D721Med (cell line): ENCODE data around the gene CPE.

Source experiments
- DNase-seq: peaks from one replicate; pipeline ENCODE4 v3.0.0; 2011; ENCODE audit warnings: low spot score; ENCODE audit not compliant: insufficient read length
- FAIRE-seq: peaks from 2 replicates; lab custom pipeline; 2011; peaks lifted over from hg19 to GRCh38; lab: Jason Lieb, UNC
- TF ChIP-seq, protein P1 (sequence below): IDR thresholded peaks from 2 replicates; pipeline ENCODE4 v1.5.1; 2012; ENCODE audit warnings: mild to moderate bottlenecking, control low read depth; ENCODE audit not compliant: insufficient read depth; ENCODE audit errors: missing control alignments

Gene CPE

DNA sequence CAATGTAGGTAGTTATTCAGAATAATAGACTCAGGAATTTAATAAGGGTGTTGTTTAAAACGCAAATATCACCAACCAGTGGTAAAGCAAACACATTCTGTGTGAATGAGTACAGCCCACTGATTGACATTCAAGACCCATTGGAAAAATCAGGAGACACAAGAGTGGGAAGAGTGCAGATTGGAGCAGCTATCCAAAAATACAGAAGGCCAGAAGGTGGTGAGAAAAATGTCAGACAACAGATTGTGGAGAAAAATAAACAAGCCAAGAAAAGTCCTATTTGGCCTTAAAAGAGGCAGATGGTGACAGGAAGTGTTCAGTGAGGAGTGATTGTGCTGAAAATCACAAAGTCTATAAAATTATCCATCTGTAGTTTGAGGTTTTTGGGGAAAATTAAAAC is 39.3 kb downstream of the CPE start:
- DNase-seq, result no peak
- TF ChIP-seq, protein P1, sequence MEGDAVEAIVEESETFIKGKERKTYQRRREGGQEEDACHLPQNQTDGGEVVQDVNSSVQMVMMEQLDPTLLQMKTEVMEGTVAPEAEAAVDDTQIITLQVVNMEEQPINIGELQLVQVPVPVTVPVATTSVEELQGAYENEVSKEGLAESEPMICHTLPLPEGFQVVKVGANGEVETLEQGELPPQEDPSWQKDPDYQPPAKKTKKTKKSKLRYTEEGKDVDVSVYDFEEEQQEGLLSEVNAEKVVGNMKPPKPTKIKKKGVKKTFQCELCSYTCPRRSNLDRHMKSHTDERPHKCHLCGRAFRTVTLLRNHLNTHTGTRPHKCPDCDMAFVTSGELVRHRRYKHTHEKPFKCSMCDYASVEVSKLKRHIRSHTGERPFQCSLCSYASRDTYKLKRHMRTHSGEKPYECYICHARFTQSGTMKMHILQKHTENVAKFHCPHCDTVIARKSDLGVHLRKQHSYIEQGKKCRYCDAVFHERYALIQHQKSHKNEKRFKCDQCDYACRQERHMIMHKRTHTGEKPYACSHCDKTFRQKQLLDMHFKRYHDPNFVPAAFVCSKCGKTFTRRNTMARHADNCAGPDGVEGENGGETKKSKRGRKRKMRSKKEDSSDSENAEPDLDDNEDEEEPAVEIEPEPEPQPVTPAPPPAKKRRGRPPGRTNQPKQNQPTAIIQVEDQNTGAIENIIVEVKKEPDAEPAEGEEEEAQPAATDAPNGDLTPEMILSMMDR, result no peak
- FAIRE-seq, result no peak

DNA sequence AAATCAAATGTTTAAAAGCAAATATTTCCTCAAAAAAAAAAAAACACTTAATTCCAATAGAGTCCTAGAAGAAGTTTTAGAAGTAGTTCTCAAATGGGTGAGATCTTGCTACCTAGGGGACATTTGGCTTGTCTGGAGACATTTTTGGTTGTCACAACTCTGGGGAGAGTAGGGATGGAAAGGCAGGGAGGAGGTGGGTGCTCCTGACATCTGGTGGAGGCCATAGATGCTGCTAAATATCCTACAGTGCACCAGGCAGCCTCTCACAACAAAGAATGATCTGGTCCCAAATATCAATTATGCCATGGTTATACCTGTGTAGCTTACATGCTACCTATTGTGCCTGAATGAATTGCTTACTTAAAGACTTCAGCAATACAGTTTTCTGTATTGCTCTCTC is 46.8 kb downstream of the CPE start:
- TF ChIP-seq, protein P1, result no peak
- DNase-seq (no peak), FAIRE-seq (no peak)

DNA sequence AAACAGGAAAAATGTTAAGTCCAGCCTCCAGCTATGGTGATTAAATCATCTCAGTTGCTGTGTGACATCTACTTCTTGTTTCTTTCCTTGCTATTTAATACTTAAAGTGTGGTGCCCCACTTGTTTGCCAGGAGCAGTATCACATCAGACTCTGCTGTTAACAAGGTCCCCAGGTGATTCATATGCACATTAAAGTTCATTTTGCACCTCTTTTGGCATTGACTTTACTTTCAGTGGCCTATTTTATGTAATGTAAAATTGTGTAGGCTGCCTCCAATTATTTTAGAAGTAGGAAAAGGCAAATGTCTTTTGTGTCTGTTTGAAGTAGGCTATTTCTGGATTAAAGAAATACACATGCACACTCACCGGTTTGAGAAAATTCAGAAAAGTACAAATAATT is 47.5 kb downstream of the CPE start:
- DNase-seq (no peak), FAIRE-seq (no peak)
- TF ChIP-seq, protein P1, result no peak

DNA sequence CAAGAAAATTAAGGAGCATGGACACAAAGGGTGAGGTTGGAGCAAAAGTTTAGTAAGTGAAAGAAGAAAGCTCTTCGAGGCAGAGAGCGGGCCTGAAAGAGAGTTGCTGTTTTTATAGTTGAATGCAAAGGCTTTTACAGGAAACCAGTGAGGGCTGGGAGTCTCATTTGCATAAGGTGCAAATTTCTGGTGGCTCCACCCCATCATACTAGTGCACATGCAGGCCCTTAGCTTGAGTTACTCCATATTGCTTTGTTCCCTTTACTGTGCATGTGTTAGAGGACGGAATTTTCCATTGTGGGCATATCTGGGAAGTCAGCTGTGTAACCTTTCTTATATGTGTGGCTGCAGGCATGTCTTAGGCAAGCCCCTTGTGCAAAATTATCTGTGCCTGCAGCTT is 48.0 kb downstream of the CPE start:
- FAIRE-seq, result no peak
- TF ChIP-seq, protein P1, result no peak
- DNase-seq, result no peak

DNA sequence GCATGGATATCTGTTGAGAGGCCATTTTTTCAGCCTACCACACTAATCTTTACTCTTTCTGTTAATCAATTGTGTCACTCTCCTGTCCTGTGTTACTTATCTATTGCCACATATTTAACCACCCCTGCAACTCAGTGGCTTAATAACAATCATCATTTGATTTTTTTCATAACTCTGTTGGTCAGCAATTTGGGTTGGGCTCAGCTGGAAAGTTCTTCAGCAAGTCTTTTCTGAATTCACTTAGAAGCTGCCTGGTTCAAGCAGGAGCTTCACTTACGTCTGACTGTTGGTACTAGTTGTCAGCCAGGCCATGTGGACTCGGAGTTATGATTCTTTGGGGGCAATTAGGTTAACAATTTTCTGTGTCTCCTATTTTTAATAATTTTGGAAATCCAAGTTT is 50.1 kb downstream of the CPE start:
- DNase-seq (no peak), FAIRE-seq (peak; percentile 29)
- TF ChIP-seq, protein P1, result no peak

DNA sequence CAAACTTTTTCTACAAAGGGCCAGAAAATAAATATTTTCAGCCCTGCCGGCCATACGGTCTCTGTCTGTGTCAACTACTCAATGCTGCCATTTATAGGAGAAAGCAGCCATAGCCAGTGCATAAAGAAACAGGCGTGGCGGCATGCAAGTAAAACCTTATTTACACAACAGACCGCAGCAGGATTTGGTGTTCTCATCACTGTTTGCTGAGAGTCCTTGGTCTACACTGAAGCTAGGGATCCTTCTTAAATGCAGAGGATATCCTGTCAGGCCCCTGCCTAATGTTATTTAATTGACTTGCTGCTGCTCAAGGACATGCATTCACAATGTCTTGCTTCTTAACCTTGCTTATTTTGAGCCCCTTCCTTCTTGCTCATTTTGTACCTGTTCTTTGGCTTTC is 54.7 kb downstream of the CPE start:
- no peak for FAIRE-seq

DNA sequence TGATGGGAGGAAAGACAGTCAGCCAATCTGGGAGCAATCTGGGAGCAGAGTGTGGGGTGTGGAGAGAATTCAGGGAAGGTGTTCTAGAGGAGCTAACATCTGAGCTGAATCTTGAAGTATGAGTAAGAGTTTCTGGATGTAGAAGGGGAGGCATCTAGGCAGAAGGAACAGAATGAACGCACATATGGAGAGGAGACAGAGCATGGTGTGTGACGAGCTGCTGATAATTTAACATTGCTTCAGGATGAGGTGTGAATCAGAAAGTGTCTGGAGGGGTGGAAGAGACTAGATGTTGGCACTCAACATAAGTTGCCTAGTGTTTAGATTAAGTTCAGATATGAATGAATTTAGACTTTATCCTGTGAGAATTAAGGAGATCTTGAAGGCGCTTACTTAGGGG is 58.9 kb downstream of the CPE start:
- no peak for FAIRE-seq
- no peak for DNase-seq
- TF ChIP-seq, protein P1, result no peak

More for the DNA sequence above, 54.7 kb downstream of the CPE start:
- TF ChIP-seq, protein P1, result no peak
- DNase-seq, result no peak
